ENCODE results near the gene PHLDB2. TPM values are rescaled to one million over a fixed set of nuclear protein-coding genes. Genes with fewer than 3 reads are reported as not detected.

Gene PHLDB2
- total and polyA plus RNA-seq, 2 of the 8 experiments (the other 6 are each of a cell fraction or from before 2014, with no cell fraction given), result 5.8 to 22.6 TPM

GRCh38 chr3:111971533-111972130, 112.6 kb downstream of the PHLDB2 start:
- no peak overlapping the region for H3K18ac ChIP-seq (ENCODE audit: extremely low read depth, low read length)
- H2AFZ ChIP-seq (ENCODE audit: low read length), result no peak overlapping the region
- H2AK5ac ChIP-seq (ENCODE audit: low read depth, low read length), result no peak overlapping the region
- ChIA-PET CTCF (ENCODE audit: partially characterized antibody) (interaction anchor here (1.0 to 15.1 kb wide), 9 partner anchors 13 to 303 kb away, joined by 3 to 258 read pairs (median 6); partner anchors contain the start of gene PHLDB2), POLR2A (ENCODE audit: partially characterized antibody) (no interaction called here)
- no peak overlapping the region for H2BK20ac ChIP-seq (ENCODE audit: low read length)
- H4K91ac ChIP-seq (replicated peaks; ENCODE audit: insufficient read length, low read length), result no peak overlapping the region
- no peaks in the 10 kb centered on the region for H3K4me1 ChIP-seq (replicated peaks in 1 of 4; ENCODE audit: control insufficient read depth in 3 of 4, insufficient read depth in 4 of 4, low read length in 3 of 4)
- no peak for TF ChIP-seq CEBPB (IDR thresholded peaks at IDR 0.05; ENCODE audit: low read depth, low read length)
- TF ChIP-seq NANOG (IDR thresholded peaks at IDR 0.05; ENCODE audit: insufficient read depth, low read depth, low read length, poor library complexity, severe bottlenecking), result no peak
- TF ChIP-seq USF2 (IDR thresholded peaks at IDR 0.05; ENCODE audit: low read length), result no peak
- TF ChIP-seq RNF2 (IDR thresholded peaks at IDR 0.05; ENCODE audit: borderline replicate concordance, low read depth, low read length, missing control alignments, poor library complexity, severe bottlenecking), result no peak
- no peak for TF ChIP-seq TBP (IDR thresholded peaks at IDR 0.05; ENCODE audit: low read depth, low read length)
- no peak for DNase-seq (ENCODE audit: low read depth in 1 of 2, low spot score in 2 of 2)
- H2BK5ac ChIP-seq (ENCODE audit: low read depth, low read length), result no peak overlapping the region
- no peak overlapping the region for H3K4me2 ChIP-seq (ENCODE audit: insufficient read depth in 1 of 2, low read depth in 2 of 2, low read length in 2 of 2)
- no peak overlapping the region for H2BK120ac ChIP-seq (replicated peaks; ENCODE audit: low read depth, low read length)
- no peak overlapping the region for H2BK12ac ChIP-seq (ENCODE audit: low read depth, low read length)
- no peaks in the 10 kb centered on the region for H4K20me1 ChIP-seq (replicated peaks in 1 of 2; ENCODE audit: control insufficient read depth in 1 of 2, insufficient read depth in 2 of 2, low read length in 2 of 2)
- H4K5ac ChIP-seq (ENCODE audit: insufficient read length, low read depth, low read length), result no peak overlapping the region
- no peaks in the 10 kb centered on the region for H3K27me3 ChIP-seq (replicated peaks in 1 of 4; ENCODE audit: control insufficient read depth in 3 of 4, extremely low read depth in 1 of 4, insufficient read depth in 3 of 4, low read length in 3 of 4)
- H3K4me3 ChIP-seq (ENCODE audit: extremely low read depth in 1 of 4, insufficient read depth in 2 of 4, low read depth in 3 of 4, low read length in 4 of 4), result no peak overlapping the region
- H3K79me2 ChIP-seq (ENCODE audit: control insufficient read depth in 1 of 2, insufficient read depth in 2 of 2, low read length in 2 of 2), result no peaks in the 10 kb centered on the region
- no peaks in the 10 kb centered on the region for H3K9me3 ChIP-seq (ENCODE audit: insufficient read depth in 2 of 2, low read depth in 1 of 2, low read length in 1 of 2)
- no peak for FAIRE-seq
- H3K9ac ChIP-seq (replicated peaks in 1 of 4; ENCODE audit: extremely low read depth in 1 of 4, low read depth in 3 of 4, low read length in 3 of 4), result no peak overlapping the region
- H4K8ac ChIP-seq (ENCODE audit: extremely low read depth, insufficient read depth, low read length), result no peak overlapping the region
- WGBS, 2 experiments (ENCODE audit: extremely low coverage in 1 of 2, insufficient coverage in 1 of 2, insufficient read length in 1 of 2, insufficient replicate concordance in 2 of 2, low coverage in 1 of 2, low lambda C conversion rate in 2 of 2, missing lambda C conversion rate in 1 of 2), result 93% methylated on average over 11 of the region's 11 CpGs; no CpG with 5 or more reads in 1 of the 2 experiments
- H3K14ac ChIP-seq (ENCODE audit: insufficient read length), result no peak overlapping the region
- no peaks in the 10 kb centered on the region for H3K23me2 ChIP-seq (ENCODE audit: low read depth, low read length)
- no peaks in the 10 kb centered on the region for H3K79me1 ChIP-seq (ENCODE audit: low read depth, low read length)
- 0 out of 2 replicates have a peak overlapping the region, but pooled peaks have one; percentile 9 for H2BK15ac ChIP-seq (ENCODE audit: low read length)
- no peaks in the 10 kb centered on the region for H3K36me3 ChIP-seq (ENCODE audit: control insufficient read depth in 2 of 4, insufficient read depth in 4 of 4, low read length in 3 of 4)
- no peak overlapping the region for H3K27ac ChIP-seq (ENCODE audit: low read depth, low read length)
- no peak overlapping the region for H3K56ac ChIP-seq (replicated peaks; ENCODE audit: insufficient read length, low read depth, low read length)
- H3K4ac ChIP-seq (replicated peaks; ENCODE audit: insufficient read length, low read depth, low read length), result no peak overlapping the region
- H3K23ac ChIP-seq (ENCODE audit: insufficient read length), result no peak overlapping the region

Data from H1 (cell line).